Kasumi-1 (cell line): Measurements from ENCODE around the gene OST4.

Experiments used
- DNase-seq, 2 experiments: peaks; one replicate each; lab custom pipeline; 2025; lab: John Stamatoyannopoulos, UW

The OST4 gene

GRCh38 chr2:27093430-27094352, 22.2 kb upstream of the OST4 start:
- DNase-seq = no peak

DNA sequence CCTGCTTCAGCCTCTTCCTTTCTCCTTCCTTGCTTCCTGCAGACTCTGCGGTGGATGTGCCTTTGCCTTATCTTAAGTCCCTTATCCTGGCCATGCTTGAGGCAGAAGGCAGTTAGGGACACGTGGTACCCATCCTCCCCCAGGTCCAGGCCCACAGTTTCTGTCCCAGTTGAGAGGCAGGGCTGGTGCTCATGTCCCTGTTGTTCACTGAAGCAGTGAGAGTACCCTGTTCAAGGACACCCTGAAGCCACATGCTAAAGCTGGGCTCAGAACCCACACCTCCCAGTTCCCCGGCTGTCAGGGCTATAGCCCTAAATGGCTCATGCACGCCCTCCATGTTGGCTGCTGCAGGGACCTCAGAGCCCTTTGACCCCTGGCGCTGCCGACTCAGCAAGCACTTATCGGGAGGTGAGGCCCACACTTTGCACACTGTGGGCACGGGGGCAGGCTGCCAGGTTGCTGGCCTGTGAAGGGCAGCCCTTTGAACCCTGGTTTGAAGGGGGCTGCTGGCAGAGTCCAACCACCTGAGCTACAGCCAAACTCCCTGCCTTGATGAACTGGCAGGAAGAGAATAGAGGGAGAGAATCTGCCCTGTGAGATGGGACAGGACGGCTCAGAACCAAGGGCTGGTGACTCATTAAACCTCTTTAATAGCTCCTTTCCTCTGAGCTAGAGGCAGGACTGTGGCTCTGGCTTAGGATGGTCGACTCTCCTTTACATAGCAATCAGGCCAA, 21.4 kb upstream of the OST4 start:
- DNase-seq = no peak

- DNase-seq = no peak
Measured at GRCh38 chr2:27091746-27092695, 20.6 kb upstream of the OST4 start.

GRCh38 chr2:27089111-27089954, 17.9 kb upstream of the OST4 start:
- no peak for DNase-seq

GRCh38 chr2:27088634-27089033, 17.2 kb upstream of the OST4 start:
- DNase-seq = no peak

- no peak for DNase-seq
Measured at GRCh38 chr2:27087823-27088410, 16.5 kb upstream of the OST4 start.

DNA sequence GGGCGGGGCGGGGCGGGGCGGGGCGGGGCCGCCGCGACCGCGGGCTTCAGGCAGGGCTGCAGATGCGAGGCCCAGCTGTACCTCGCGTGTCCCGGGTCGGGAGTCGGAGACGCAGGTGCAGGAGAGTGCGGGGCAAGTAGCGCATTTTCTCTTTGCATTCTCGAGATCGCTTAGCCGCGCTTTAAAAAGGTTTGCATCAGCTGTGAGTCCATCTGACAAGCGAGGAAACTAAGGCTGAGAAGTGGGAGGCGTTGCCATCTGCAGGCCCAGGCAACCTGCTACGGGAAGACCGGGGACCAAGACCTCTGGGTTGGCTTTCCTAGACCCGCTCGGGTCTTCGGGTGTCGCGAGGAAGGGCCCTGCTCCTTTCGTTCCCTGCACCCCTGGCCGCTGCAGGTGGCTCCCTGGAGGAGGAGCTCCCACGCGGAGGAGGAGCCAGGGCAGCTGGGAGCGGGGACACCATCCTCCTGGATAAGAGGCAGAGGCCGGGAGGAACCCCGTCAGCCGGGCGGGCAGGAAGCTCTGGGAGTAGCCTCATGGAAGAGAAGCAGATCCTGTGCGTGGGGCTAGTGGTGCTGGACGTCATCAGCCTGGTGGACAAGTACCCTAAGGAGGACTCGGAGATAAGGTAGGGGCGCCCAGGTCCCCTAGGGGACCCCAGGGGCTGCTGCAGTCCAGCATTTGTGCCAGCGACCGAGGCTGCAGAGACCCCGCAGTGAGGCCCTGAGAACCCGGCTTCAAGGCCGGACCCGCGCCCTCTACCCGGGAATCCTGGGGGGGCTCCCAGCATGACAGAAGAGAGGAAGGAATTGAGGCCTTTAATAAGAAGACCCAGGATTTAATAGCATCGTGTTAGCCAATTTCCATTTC, 15.5 kb upstream of the OST4 start, which contains the start of gene KHK:
TSS of gene KHK (plus strand) at position 49 of the 870 bp plus-strand sequence. CDS start at position 537, 488 bp downstream.
- DNase-seq = peak in 1 of 2 experiments; percentile 35

GRCh38 chr2:27086090-27086723, 14.8 kb upstream of the OST4 start:
- DNase-seq = peak; percentile 86 to 90

- DNase-seq = no peak
Measured at GRCh38 chr2:27085673-27086089, 14.2 kb upstream of the OST4 start.

- no peak for DNase-seq
Measured at GRCh38 chr2:27085062-27085672, 13.7 kb upstream of the OST4 start.

GRCh38 chr2:27084297-27085061, 13.0 kb upstream of the OST4 start:
- DNase-seq = no peak

GRCh38 chr2:27083410-27084296, 12.2 kb upstream of the OST4 start:
- DNase-seq = no peak

DNA sequence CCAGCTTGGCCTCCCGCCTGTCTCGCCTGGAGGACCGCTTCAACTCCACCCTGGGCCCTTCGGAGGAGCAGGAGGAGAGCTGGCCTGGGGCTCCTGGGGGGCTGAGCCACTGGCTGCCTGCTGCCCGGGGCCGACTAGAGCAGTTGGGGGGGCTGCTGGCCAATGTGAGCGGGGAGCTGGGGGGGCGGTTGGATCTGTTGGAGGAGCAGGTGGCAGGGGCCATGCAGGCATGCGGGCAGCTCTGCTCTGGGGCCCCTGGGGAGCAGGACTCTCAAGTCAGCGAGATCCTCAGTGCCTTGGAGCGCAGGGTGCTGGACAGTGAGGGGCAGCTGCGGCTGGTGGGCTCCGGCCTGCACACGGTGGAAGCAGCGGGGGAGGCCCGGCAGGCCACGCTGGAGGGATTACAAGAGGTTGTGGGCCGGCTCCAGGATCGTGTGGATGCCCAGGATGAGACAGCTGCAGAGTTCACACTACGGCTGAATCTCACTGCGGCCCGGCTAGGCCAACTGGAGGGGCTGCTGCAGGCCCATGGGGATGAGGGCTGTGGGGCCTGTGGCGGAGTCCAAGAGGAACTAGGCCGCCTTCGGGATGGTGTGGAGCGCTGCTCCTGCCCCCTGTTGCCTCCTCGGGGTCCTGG, 11.4 kb upstream of the OST4 start:
- no peak for DNase-seq

GRCh38 chr2:27081984-27082772, 10.7 kb upstream of the OST4 start:
- no peak for DNase-seq

- DNase-seq = no peak
Measured at GRCh38 chr2:27080603-27080936, 9.1 kb upstream of the OST4 start.

DNA sequence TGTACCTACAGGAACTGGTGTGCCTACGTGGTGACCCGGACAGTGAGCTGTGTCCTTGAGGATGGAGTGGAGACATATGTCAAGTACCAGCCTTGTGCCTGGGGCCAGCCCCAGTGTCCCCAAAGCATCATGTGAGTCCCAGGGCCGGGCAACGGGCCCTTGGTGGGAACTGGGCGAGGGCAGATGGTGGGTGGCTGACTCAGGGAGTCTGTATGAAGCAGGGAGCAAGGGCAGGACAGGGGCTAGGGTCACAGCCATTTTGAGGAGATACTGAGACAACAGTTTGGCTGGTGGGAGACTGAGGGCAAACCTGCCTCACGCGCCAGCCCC, 8.7 kb upstream of the OST4 start:
- no peak for DNase-seq
